ENCODE measurements around the gene FGF19.

Gene FGF19

GRCh38 chr11:69702769-69703452 is 911 bp downstream of the FGF19 start:
- Histone ChIP-seq H3K36me3 (ENCODE audit: control insufficient read depth in 4 of 4, insufficient read depth in 4 of 4, low read length in 3 of 4) (no peaks in the 10 kb centered on the region), H3K4me1 (ENCODE audit: control extremely low read depth in 1 of 4, control insufficient read depth in 4 of 4, insufficient read depth in 4 of 4, low read length in 3 of 4) (peaks cover 0 to 21% (median 10%) of the 10 kb centered on the region in 4 experiments), H3K9me3 (ENCODE audit: control extremely low read depth in 1 of 5, control insufficient read depth in 4 of 5, insufficient read depth in 2 of 5, low read depth in 1 of 5, low read length in 4 of 5) (no peaks in the 10 kb centered on the region), H3K27me3 (replicated peaks in 2 of 5; ENCODE audit: control insufficient read depth in 4 of 5, insufficient read depth in 5 of 5, low read length in 4 of 5) (peaks cover 3 to 96% (median 57%) of the 10 kb centered on the region in 5 experiments), H3K27ac (ENCODE audit: insufficient read depth in 1 of 2, low read depth in 1 of 2, low read length in 2 of 2, poor library complexity in 1 of 2, severe bottlenecking in 2 of 2) (no peak overlapping the region), H3K4me3 (ENCODE audit: control insufficient read depth in 1 of 7, extremely low read depth in 1 of 7, insufficient read depth in 4 of 7, low read depth in 2 of 7, low read length in 6 of 7) (no peak overlapping the region)
- ChIA-PET CTCF (no interaction called here), POLR2A (no interaction called here)
- peak in 1 of 3 donors; percentile 21 for DNase-seq
- WGBS (ENCODE audit: insufficient coverage) = 3% methylated on average over 44 of the region's 45 CpGs

GRCh38 chr11:69702239-69702691 is 1.6 kb downstream of the FGF19 start:
- Histone ChIP-seq H3K4me3 (ENCODE audit: control insufficient read depth in 1 of 7, extremely low read depth in 1 of 7, insufficient read depth in 4 of 7, low read depth in 2 of 7, low read length in 6 of 7) (no peak overlapping the region), H3K4me1 (ENCODE audit: control extremely low read depth in 1 of 4, control insufficient read depth in 4 of 4, insufficient read depth in 4 of 4, low read length in 3 of 4) (peaks cover 0 to 21% (median 10%) of the 10 kb centered on the region in 4 experiments), H3K36me3 (ENCODE audit: control insufficient read depth in 4 of 4, insufficient read depth in 4 of 4, low read length in 3 of 4) (no peaks in the 10 kb centered on the region), H3K27me3 (replicated peaks in 2 of 5; ENCODE audit: control insufficient read depth in 4 of 5, insufficient read depth in 5 of 5, low read length in 4 of 5) (peaks cover 3 to 98% (median 58%) of the 10 kb centered on the region in 5 experiments), H3K9me3 (ENCODE audit: control extremely low read depth in 1 of 5, control insufficient read depth in 4 of 5, insufficient read depth in 2 of 5, low read depth in 1 of 5, low read length in 4 of 5) (no peaks in the 10 kb centered on the region), H3K27ac (ENCODE audit: insufficient read depth in 1 of 2, low read depth in 1 of 2, low read length in 2 of 2, poor library complexity in 1 of 2, severe bottlenecking in 2 of 2) (no peak overlapping the region)
- ChIA-PET POLR2A (no interaction called here), CTCF (no interaction called here)
- WGBS (ENCODE audit: insufficient coverage) = 1% methylated on average over 22 of the region's 35 CpGs
- DNase-seq = no peak

GRCh38 chr11:69700278-69701140 is 3.3 kb downstream of the FGF19 start:
- WGBS (ENCODE audit: insufficient coverage) = 24% methylated on average over 16 of the region's 20 CpGs
- Histone ChIP-seq H3K27ac (ENCODE audit: insufficient read depth in 1 of 2, low read depth in 1 of 2, low read length in 2 of 2, poor library complexity in 1 of 2, severe bottlenecking in 2 of 2) (no peak overlapping the region), H3K36me3 (ENCODE audit: control insufficient read depth in 4 of 4, insufficient read depth in 4 of 4, low read length in 3 of 4) (no peaks in the 10 kb centered on the region), H3K4me3 (ENCODE audit: control insufficient read depth in 1 of 7, extremely low read depth in 1 of 7, insufficient read depth in 4 of 7, low read depth in 2 of 7, low read length in 6 of 7) (no peak overlapping the region), H3K4me1 (ENCODE audit: control extremely low read depth in 1 of 4, control insufficient read depth in 4 of 4, insufficient read depth in 4 of 4, low read length in 3 of 4) (peaks cover 0 to 21% (median 10%) of the 10 kb centered on the region in 4 experiments), H3K27me3 (replicated peaks in 2 of 5; ENCODE audit: control insufficient read depth in 4 of 5, insufficient read depth in 5 of 5, low read length in 4 of 5) (peaks cover 3 to 93% (median 47%) of the 10 kb centered on the region in 5 experiments), H3K9me3 (ENCODE audit: control extremely low read depth in 1 of 5, control insufficient read depth in 4 of 5, insufficient read depth in 2 of 5, low read depth in 1 of 5, low read length in 4 of 5) (no peaks in the 10 kb centered on the region)
- no peak for DNase-seq
- POLR2A ChIA-PET = interaction anchor here (0.6 kb wide), 1 partner anchor 583 kb away, joined by 3 read pairs; no protein-coding TSS in a partner anchor
- CTCF ChIA-PET = no interaction called here

DNA sequence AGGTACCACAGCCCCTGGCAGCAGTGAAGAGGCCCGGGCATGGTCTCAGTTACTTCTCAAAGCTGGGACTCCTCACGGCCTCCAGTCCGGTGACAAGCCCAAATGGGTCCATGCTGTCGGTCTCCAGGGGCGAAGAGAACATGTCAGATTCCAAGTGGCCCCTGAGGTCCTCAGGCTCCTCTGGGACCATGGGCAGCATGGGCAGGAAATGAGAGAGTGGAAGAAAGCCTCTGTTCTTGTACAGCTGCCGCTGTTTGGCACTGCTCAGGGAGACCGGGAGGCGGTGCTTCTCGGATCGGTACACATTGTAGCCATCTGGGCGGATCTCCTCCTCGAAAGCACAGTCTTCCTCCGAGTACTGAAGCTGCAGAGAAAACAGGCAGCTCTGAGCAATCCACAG is 4.6 kb downstream of the FGF19 start:
- 89% methylated on average over 13 of the region's 13 CpGs for WGBS (ENCODE audit: insufficient coverage)
- POLR2A ChIA-PET = interaction anchor here (0.6 kb wide), 1 partner anchor 582 kb away, joined by 4 read pairs; no protein-coding TSS in a partner anchor
- Histone ChIP-seq H3K27ac (ENCODE audit: insufficient read depth in 1 of 2, low read depth in 1 of 2, low read length in 2 of 2, poor library complexity in 1 of 2, severe bottlenecking in 2 of 2) (no peak overlapping the region), H3K4me1 (ENCODE audit: control extremely low read depth in 1 of 4, control insufficient read depth in 4 of 4, insufficient read depth in 4 of 4, low read length in 3 of 4) (peaks cover 0 to 12% (median 5%) of the 10 kb centered on the region in 4 experiments), H3K4me3 (ENCODE audit: control insufficient read depth in 1 of 7, extremely low read depth in 1 of 7, insufficient read depth in 4 of 7, low read depth in 2 of 7, low read length in 6 of 7) (no peak overlapping the region), H3K9me3 (ENCODE audit: control extremely low read depth in 1 of 5, control insufficient read depth in 4 of 5, insufficient read depth in 2 of 5, low read depth in 1 of 5, low read length in 4 of 5) (no peaks in the 10 kb centered on the region), H3K36me3 (ENCODE audit: control insufficient read depth in 4 of 4, insufficient read depth in 4 of 4, low read length in 3 of 4) (no peaks in the 10 kb centered on the region), H3K27me3 (replicated peaks in 2 of 5; ENCODE audit: control insufficient read depth in 4 of 5, insufficient read depth in 5 of 5, low read length in 4 of 5) (peaks cover 3 to 92% (median 34%) of the 10 kb centered on the region in 5 experiments)
- CTCF ChIA-PET = no interaction called here
- no peak for DNase-seq

GRCh38 chr11:69698362-69698761 is 5.5 kb downstream of the FGF19 start:
- ChIA-PET POLR2A (no interaction called here), CTCF (no interaction called here)
- peaks cover 6 to 88% (median 31%) of the 10 kb centered on the region in 5 experiments for H3K27me3 ChIP-seq (replicated peaks in 2 of 5; ENCODE audit: control insufficient read depth in 4 of 5, insufficient read depth in 5 of 5, low read length in 4 of 5)
- no peaks in the 10 kb centered on the region for H3K9me3 ChIP-seq (ENCODE audit: control extremely low read depth in 1 of 5, control insufficient read depth in 4 of 5, insufficient read depth in 2 of 5, low read depth in 1 of 5, low read length in 4 of 5)
- H3K4me3 ChIP-seq (ENCODE audit: control insufficient read depth in 1 of 7, extremely low read depth in 1 of 7, insufficient read depth in 4 of 7, low read depth in 2 of 7, low read length in 6 of 7) = no peak overlapping the region
- no peaks in the 10 kb centered on the region for H3K36me3 ChIP-seq (ENCODE audit: control insufficient read depth in 4 of 4, insufficient read depth in 4 of 4, low read length in 3 of 4)
- H3K27ac ChIP-seq (ENCODE audit: insufficient read depth in 1 of 2, low read depth in 1 of 2, low read length in 2 of 2, poor library complexity in 1 of 2, severe bottlenecking in 2 of 2) = no peak overlapping the region
- peaks cover 0 to 6% (median 2%) of the 10 kb centered on the region in 4 experiments for H3K4me1 ChIP-seq (ENCODE audit: control extremely low read depth in 1 of 4, control insufficient read depth in 4 of 4, insufficient read depth in 4 of 4, low read length in 3 of 4)
- no peak for DNase-seq
- 90% methylated on average over 2 of the region's 2 CpGs for WGBS (ENCODE audit: insufficient coverage)

- ChIA-PET CTCF (interaction anchor here (1.6 kb wide), 1 partner anchor 9 kb away, joined by 6 read pairs; no protein-coding TSS in a partner anchor), POLR2A (no interaction called here)
- Histone ChIP-seq H3K27ac (ENCODE audit: insufficient read depth in 1 of 2, low read depth in 1 of 2, low read length in 2 of 2, poor library complexity in 1 of 2, severe bottlenecking in 2 of 2) (no peak overlapping the region), H3K36me3 (ENCODE audit: control insufficient read depth in 4 of 4, insufficient read depth in 4 of 4, low read length in 3 of 4) (no peaks in the 10 kb centered on the region), H3K4me1 (ENCODE audit: control extremely low read depth in 1 of 4, control insufficient read depth in 4 of 4, insufficient read depth in 4 of 4, low read length in 3 of 4) (peaks cover 0 to 5% (median 0%) of the 10 kb centered on the region in 4 experiments), H3K4me3 (ENCODE audit: control insufficient read depth in 1 of 7, extremely low read depth in 1 of 7, insufficient read depth in 4 of 7, low read depth in 2 of 7, low read length in 6 of 7) (no peak overlapping the region), H3K9me3 (ENCODE audit: control extremely low read depth in 1 of 5, control insufficient read depth in 4 of 5, insufficient read depth in 2 of 5, low read depth in 1 of 5, low read length in 4 of 5) (peaks cover 0 to 3% (median 0%) of the 10 kb centered on the region in 5 experiments), H3K27me3 (replicated peaks in 2 of 5; ENCODE audit: control insufficient read depth in 4 of 5, insufficient read depth in 5 of 5, low read length in 4 of 5) (peaks cover 6 to 86% (median 30%) of the 10 kb centered on the region in 5 experiments)
- DNase-seq = no peak
- 96% methylated on average over 4 of the region's 10 CpGs for WGBS (ENCODE audit: insufficient coverage)
Measured at GRCh38 chr11:69697861-69698260, 6.0 kb downstream of the FGF19 start.
